ENCODE results near the gene COL4A3.
"Not testable (repeated sequence)": the region's sequence is repeated elsewhere in the genome, so short reads cannot be mapped to it uniquely, and the experiment has no call there.

Gene COL4A3

GRCh38 chr2:227214622-227215041, 50.2 kb downstream of the COL4A3 start:
- Histone ChIP-seq H2AFZ (ENCODE audit: low read depth) (no peak overlapping the region), H3K4me2 (no peak overlapping the region), H4K20me1 (ENCODE audit: insufficient read depth) (no peaks in the 10 kb centered on the region), H3K79me2 (ENCODE audit: insufficient read depth, low read depth) (no peaks in the 10 kb centered on the region), H3K4me3 (IDR thresholded peaks at IDR 0.05; ENCODE audit: insufficient read depth, low read depth, low read length) (no peak overlapping the region), H3K27ac (no peak overlapping the region), H3K9ac (no peak overlapping the region), H3K4me1 (ENCODE audit: low read depth, poor library complexity, severe bottlenecking) (no peaks in the 10 kb centered on the region), H3K27me3 (ENCODE audit: insufficient read depth, low read depth) (no peaks in the 10 kb centered on the region), H3K36me3 (ENCODE audit: insufficient read depth) (no peaks in the 10 kb centered on the region)
- TF ChIP-seq, protein P1, sequence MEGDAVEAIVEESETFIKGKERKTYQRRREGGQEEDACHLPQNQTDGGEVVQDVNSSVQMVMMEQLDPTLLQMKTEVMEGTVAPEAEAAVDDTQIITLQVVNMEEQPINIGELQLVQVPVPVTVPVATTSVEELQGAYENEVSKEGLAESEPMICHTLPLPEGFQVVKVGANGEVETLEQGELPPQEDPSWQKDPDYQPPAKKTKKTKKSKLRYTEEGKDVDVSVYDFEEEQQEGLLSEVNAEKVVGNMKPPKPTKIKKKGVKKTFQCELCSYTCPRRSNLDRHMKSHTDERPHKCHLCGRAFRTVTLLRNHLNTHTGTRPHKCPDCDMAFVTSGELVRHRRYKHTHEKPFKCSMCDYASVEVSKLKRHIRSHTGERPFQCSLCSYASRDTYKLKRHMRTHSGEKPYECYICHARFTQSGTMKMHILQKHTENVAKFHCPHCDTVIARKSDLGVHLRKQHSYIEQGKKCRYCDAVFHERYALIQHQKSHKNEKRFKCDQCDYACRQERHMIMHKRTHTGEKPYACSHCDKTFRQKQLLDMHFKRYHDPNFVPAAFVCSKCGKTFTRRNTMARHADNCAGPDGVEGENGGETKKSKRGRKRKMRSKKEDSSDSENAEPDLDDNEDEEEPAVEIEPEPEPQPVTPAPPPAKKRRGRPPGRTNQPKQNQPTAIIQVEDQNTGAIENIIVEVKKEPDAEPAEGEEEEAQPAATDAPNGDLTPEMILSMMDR (conservative IDR thresholded peaks at IDR 0.05; ENCODE audit: low read depth, low read length) = no peak

GRCh38 chr2:227219312-227220105, 55.1 kb downstream of the COL4A3 start:
- Histone ChIP-seq H3K36me3 (ENCODE audit: insufficient read depth) (no peaks in the 10 kb centered on the region), H4K20me1 (ENCODE audit: insufficient read depth) (no peaks in the 10 kb centered on the region), H3K27me3 (ENCODE audit: insufficient read depth, low read depth) (no peaks in the 10 kb centered on the region), H3K9ac (no peak overlapping the region), H3K4me2 (no peak overlapping the region), H3K79me2 (ENCODE audit: insufficient read depth, low read depth) (no peaks in the 10 kb centered on the region), H3K4me3 (IDR thresholded peaks at IDR 0.05; ENCODE audit: insufficient read depth, low read depth, low read length) (no peak overlapping the region), H2AFZ (ENCODE audit: low read depth) (no peak overlapping the region), H3K4me1 (ENCODE audit: low read depth, poor library complexity, severe bottlenecking) (no peaks in the 10 kb centered on the region), H3K27ac (no peak overlapping the region)
- TF ChIP-seq, protein P1 (conservative IDR thresholded peaks at IDR 0.05; ENCODE audit: low read depth, low read length) = no peak

DNA sequence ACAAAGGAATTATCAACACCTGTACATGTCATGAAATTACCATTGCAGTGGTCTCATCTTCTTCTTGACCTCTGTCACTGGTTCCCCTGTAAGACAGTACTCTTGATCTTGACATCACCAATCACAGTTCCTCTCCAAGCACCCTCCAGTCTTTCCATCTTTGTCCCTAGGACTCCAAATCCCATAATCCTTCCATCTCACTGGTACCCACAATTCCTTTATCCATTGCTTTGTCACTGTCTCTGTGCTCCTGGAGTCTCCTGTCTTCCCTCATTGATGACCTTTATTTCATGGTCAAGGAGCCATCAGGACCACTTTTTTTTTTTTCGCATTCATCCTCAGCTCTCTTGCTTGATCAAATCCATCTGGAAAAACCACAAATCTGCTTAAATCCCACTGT, 56.7 kb downstream of the COL4A3 start:
- Histone ChIP-seq H4K20me1 (ENCODE audit: insufficient read depth) (no peaks in the 10 kb centered on the region), H2AFZ (ENCODE audit: low read depth) (no peak overlapping the region), H3K9ac (no peak overlapping the region), H3K79me2 (ENCODE audit: insufficient read depth, low read depth) (no peaks in the 10 kb centered on the region), H3K27me3 (ENCODE audit: insufficient read depth, low read depth) (no peaks in the 10 kb centered on the region), H3K4me2 (no peak overlapping the region), H3K4me3 (IDR thresholded peaks at IDR 0.05; ENCODE audit: insufficient read depth, low read depth, low read length) (no peak overlapping the region), H3K36me3 (ENCODE audit: insufficient read depth) (no peaks in the 10 kb centered on the region), H3K27ac (no peak overlapping the region), H3K4me1 (ENCODE audit: low read depth, poor library complexity, severe bottlenecking) (no peaks in the 10 kb centered on the region)
- TF ChIP-seq, protein P1 (conservative IDR thresholded peaks at IDR 0.05; ENCODE audit: low read depth, low read length) = no peak

GRCh38 chr2:227222292-227222691, 57.9 kb downstream of the COL4A3 start:
- no peaks in the 10 kb centered on the region for H3K36me3 ChIP-seq (ENCODE audit: insufficient read depth)
- no peak overlapping the region for H3K4me3 ChIP-seq (IDR thresholded peaks at IDR 0.05; ENCODE audit: insufficient read depth, low read depth, low read length)
- no peaks in the 10 kb centered on the region for H3K4me1 ChIP-seq (ENCODE audit: low read depth, poor library complexity, severe bottlenecking)
- no peak overlapping the region for H3K9ac ChIP-seq
- H3K79me2 ChIP-seq (ENCODE audit: insufficient read depth, low read depth) = no peaks in the 10 kb centered on the region
- no peak overlapping the region for H3K27ac ChIP-seq
- H2AFZ ChIP-seq (ENCODE audit: low read depth) = no peak overlapping the region
- H3K4me2 ChIP-seq = no peak overlapping the region
- no peaks in the 10 kb centered on the region for H4K20me1 ChIP-seq (ENCODE audit: insufficient read depth)
- H3K27me3 ChIP-seq (ENCODE audit: insufficient read depth, low read depth) = no peaks in the 10 kb centered on the region
- TF ChIP-seq, protein P1 (conservative IDR thresholded peaks at IDR 0.05; ENCODE audit: low read depth, low read length) = no peak

- H3K27me3 ChIP-seq (ENCODE audit: insufficient read depth, low read depth); H3K27ac ChIP-seq; H3K79me2 ChIP-seq (ENCODE audit: insufficient read depth, low read depth); H3K9ac ChIP-seq; H3K36me3 ChIP-seq (ENCODE audit: insufficient read depth); H2AFZ ChIP-seq (ENCODE audit: low read depth); H3K4me3 ChIP-seq (IDR thresholded peaks at IDR 0.05; ENCODE audit: insufficient read depth, low read depth, low read length); H3K4me2 ChIP-seq; H4K20me1 ChIP-seq (ENCODE audit: insufficient read depth); H3K4me1 ChIP-seq (ENCODE audit: low read depth, poor library complexity, severe bottlenecking): not testable (repeated sequence)
These were observed 61.2 kb downstream of the COL4A3 start for GRCh38 chr2:227225641-227226040.
